Stimulated activated CD4-positive, alpha-beta T cell treated with anti-CD3 and anti-CD28 coated beads, Interleukin-1b, Interleukin-23, amount 100 ng/mL, for 4 hours (primary cell): ENCODE results near the gene TXNRD1.
"Not testable (repeated sequence)": the region's sequence is repeated elsewhere in the genome, so short reads cannot be mapped to it uniquely, and the experiment has no call there.

Experiments
- DNase-seq, 2 donors: peaks; one replicate each; pipeline ENCODE4 v3.0.0-alpha.2; 2020; ENCODE audit warnings: low read depth in 2 of 2

The TXNRD1 gene

DNA sequence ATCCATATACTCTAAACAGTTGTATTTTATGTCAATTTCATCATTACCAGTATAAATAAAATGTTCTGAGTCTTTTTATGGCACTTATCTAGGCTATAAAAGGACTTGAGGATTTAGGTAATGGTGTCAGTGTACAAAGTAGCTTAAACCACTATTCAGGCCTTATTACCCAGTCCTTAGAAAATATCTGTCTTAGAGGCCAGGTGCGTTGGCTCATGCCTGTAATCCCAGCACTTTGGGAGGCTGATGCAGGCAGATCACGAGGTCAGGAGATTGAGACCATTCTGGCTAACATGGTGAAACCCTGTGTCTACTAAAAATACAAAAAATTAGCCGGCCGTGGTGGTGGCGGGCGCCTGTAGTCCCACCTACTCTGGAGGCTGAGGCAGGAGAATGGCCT lies 112.7 kb downstream of the TXNRD1 start:
- not testable (repeated sequence) for DNase-seq

DNA sequence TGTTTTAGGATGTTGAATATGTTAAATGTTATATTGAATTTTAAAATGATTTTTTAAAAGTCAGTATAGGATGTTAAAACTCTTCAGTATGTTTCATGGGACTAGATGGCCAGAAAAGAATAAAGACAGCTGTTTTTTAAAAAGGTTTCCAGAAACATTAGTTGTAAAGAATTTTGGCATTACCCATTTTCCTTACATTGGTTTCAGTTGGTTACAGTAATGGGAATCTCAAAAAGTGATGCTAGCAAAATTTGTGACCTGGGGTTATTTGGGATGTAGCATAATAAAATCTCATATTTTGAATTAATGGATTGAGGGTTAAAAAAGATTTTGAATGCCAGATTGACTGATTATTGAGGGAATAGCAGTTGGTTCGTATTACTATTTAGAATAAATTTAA lies 113.2 kb downstream of the TXNRD1 start:
- no peak for DNase-seq

DNA sequence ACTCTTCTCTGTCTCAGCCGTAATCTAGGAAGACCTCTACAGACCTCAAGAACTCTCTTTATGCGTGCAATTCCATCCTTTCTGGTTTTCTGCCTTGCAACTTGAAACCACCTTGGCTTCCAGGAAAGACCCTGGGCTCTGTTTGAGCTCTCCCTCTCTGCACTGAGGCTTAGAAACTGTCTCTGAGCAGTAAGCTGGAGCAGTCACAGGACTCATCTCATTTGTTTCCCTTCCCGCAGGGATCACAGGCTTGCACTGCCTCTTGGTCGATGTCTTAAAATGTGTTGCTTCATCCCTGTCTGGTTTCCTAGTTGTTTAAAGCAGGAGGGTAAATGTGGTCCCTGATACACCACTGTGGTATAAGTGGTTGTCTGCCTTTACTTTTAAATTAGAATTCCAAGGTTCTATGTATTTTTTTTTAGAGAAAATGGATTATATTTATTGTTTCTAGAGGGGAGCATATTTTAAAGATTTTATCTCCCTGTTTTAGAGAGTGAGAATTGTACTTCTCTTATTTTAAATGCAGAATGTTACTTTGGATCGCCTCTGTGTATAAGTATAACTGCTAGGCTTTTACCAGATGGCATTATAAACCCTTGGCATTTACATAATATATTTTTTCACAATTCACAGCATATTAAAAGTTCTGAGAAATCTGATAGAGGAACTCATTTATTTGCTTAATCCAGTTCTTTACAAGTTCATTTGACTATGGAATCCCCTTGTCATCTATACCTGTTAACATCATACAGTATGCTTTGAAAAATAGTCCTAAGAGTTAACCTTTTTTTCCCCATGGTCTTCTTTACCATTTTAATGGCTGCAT lies 114.3 kb downstream of the TXNRD1 start:
- no peak for DNase-seq

DNA sequence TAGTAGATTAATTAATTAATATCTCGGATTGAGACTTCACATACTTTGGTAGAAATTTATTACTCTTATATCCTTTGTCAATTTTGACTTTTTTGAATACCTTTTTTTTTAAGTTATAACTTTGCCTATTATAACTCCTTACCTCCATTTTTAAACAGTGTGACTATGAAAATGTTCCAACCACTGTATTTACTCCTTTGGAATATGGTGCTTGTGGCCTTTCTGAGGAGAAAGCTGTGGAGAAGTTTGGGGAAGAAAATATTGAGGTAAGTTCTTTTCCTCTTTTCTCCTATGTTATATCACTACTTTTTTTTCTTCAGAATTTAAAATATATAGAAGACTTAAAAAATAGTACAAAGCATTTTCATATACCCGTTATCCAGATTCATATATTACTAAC lies 115.8 kb downstream of the TXNRD1 start:
- no peak for DNase-seq

DNA sequence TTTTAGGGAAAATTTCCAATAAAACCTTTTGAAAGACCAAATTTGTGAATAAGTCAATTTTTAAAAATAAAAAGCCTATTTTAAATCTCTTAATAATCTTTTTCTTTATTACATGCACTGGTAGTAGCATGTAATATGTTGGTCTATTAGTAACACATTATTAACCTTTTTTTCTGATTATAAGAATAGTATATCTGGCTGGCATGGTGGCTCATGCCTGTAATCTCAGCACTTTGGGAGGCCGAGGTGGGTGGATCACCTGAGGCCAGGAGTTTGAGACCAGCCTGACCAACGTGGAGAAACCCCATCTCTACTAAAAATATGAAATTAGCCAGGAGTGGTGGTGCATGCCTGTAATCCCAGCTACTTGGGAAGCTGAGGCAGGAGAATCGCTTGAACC lies 116.7 kb downstream of the TXNRD1 start:
- DNase-seq: not testable (repeated sequence)

DNA sequence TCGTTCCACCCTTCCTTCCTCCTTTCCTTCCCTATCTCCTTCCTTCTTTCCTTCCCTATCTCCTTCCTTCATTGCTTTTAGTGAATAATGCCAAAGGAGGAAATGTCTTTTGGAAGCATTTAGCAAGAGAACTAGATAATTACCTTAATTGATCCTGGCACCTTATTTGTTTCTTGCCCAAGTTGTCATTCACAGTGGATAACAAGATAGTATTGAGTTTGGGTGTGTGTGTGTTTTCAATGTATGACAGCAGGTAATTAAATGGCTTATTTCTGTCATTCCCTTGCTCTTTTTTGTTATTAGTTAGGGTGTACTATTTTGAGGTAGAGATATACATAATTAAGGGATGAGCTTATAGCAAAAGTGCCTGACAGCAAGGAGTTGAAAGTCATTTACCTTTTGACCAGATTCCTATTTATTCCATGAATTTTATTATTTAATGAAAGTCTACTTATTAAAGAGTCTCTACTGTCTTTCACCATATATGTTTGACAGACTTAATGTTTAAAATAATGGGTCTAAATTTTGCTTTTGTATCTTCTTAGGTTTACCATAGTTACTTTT lies 118.2 kb downstream of the TXNRD1 start:
- DNase-seq: no peak

DNA sequence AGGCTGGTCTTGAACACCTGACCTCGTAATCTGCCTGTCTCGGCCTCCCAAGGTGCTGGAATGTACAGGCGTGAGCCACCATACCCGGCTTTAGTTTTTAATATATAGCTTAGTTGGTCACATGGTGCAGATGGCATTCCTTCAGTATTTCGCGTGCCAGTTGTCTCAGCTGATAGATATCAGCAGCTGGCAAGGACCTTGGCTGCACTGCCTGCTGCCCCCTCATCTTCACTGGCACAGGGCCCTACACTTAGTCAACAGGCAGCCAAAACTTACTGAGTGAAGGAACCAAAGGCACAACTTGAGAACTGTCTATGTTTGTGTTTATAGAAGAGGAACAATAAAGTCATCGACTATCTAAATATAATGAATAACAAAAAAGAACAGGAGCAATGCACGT lies 119.0 kb downstream of the TXNRD1 start:
- DNase-seq: no peak

DNA sequence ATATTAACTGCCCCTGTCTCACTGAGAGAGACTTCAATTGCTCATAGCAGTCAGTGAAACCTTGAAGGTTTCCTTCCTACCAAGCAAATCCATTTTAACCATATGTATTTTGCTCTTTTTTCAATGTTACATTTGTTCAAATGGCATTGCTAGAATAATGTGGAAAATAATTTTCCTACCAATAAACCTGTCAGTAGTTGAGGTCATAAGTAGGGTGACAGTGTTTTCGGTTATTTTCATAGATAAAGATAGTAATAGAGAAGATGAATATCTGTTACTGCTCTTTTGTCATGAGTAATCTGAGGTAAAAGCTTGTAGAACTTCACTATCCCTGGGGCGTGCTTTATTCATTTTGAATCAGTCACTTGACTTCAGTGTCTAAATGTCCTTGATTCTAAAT lies 120.5 kb downstream of the TXNRD1 start:
- no peak for DNase-seq

DNA sequence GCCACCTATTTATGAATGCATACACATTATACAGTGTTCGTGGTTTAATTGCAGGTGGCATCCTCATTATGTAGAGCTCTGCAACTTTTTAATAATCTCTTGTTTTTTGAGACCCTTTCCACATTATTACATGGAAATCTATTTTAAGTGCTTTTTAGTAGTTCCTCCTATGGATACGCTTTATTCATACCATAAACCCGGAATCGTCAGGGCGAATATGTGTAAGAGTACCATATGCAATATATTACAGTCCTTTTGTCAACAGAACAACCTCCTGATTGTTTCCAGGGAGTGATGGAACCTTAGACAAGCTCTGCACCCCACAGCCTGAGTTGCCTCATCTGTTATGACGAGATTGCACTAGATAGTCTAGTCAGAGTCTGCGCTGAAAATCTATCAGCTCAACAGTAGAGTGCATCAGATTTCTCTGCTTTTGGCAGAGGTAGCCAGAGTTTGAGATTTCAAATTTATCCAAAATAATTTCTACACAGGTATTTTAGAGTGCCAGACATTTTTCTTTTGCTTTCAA lies 121.5 kb downstream of the TXNRD1 start:
- no peak for DNase-seq

DNA sequence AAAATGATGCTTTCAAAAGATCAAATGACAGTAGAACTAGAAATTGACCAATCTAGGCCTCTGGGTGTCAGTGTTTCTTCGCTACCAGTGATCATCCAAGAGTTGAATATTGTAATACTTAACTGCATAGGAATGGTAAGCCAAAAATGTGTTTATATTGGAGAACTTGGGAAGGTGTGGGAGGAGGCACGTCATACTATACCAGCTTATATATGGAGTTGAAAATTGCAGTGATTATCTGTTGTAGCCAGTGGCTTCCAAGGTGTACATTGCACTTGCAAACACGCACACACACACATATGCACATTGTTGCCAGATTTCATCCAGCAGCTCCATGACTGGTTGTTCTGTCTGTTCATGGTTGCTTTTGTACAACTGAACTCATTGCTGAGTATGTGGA lies 124.1 kb downstream of the TXNRD1 start:
- DNase-seq: no peak

DNA sequence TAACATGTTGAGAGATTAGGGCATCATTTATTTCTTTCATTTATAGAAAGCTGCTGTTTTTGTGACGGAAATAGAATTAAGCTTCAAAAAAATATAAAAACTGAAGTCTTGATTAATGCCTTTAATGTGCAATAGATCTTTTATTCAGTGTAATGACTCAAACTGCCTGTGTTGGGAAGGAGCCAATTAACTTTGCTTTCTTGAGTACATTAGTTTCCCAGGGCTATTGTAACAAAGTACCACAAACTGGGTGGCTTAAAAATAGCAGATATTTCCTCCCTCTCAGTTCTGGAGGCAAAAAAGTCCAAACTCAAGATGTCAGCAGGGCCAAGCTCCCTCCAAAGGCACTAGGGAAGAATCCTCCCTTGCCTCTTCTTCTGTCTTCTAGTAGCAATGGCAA lies 124.6 kb downstream of the TXNRD1 start:
- DNase-seq: no peak

DNA sequence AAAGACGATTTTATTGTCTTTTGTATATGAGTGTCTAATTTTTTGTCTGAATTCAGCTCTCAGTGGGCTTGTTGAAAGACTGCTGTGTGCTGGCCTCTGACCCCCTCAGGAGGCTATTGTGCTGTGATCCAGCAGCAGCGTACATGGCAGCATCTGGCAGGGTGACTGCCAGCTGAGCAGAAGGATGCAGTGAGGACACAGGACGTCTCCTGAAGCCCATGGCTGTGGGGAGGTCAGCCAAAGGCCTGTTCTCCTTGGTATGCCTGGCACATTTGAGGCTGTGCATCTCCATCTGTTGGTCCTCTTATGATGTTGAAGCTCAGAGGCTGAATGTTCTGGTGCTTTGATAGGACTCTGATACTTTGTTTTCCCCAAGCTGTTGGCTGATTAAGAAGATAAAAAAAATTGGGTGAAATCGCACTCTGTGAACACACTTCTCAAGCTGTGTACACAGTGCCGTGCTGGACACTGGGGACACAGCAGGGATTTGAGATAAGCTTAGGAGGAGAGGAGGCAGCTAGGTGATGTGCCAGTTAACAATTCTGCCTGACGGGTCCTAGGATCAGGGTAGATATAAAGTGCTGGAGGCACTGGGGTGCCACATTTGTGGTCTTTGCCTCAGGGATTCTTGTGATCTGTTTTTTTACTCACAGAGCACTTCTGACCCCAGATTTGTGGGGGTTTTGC lies 125.5 kb downstream of the TXNRD1 start:
- no peak for DNase-seq

DNA sequence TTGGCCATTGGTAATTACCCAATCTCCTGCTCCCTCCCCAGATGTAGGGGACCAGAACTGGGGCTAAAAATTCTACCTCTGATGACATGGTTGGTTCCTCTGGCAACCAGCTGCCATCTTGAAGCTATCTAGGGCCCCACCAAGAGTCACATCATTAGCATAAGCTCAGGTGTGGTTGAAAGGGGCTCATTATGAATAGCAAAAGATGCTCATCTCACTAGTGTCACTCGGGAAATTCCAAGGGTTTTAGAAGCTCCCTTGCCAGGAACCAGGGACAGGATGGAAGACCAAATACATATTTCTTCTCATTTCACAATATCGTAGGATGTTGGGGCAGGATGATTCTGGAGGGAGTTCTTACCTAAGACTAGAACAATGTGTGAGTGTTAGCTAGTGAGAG lies 126.6 kb downstream of the TXNRD1 start:
- DNase-seq: no peak

DNA sequence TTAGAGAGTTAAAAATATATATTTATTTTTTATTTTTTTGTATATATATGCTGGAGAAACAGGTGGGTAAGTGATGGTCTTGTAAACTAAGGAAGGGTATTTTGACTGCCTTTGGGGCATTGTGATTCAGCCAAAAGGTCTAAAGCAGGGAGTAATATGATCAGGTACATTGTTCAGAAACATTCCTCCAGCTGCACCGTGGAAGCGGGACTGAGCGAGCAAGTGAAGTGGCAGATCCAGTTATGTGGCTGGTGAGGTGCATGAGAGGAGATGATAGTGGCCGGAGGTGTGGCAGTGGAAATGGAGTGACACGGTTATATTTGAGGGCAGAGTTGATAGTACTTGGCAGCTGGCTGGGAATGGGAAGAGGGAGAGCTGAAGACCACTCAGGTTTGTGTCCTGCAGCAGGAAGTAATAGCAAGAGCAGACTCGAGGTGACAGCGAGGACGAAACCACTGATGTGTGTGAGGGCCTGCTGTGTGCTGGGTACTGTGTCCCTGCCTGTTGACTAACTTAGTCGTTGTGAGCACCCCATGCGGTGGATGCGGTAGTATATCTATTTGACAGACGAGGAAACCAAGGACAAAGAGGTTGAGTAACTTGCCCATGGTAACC lies 127.2 kb downstream of the TXNRD1 start:
- no peak for DNase-seq

DNA sequence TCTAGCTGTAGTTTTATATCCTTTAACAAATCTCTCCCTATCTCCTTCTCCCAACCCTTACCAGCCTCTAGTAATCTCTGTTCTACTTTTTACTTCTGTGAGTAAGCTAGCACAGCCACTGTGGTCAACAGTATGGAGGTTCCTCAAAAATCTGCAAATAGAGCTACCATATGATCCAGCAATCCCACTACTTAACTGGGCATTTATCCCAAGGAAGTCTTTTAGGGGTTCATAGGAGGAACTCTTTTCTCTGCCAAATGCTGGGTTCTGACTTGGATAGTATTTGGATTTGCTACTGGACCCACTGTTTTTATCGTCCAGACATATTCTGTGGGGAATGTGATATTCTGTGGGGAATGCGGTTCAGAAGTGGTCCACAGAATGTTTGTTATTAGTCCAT lies 129.1 kb downstream of the TXNRD1 start:
- DNase-seq: no peak

DNA sequence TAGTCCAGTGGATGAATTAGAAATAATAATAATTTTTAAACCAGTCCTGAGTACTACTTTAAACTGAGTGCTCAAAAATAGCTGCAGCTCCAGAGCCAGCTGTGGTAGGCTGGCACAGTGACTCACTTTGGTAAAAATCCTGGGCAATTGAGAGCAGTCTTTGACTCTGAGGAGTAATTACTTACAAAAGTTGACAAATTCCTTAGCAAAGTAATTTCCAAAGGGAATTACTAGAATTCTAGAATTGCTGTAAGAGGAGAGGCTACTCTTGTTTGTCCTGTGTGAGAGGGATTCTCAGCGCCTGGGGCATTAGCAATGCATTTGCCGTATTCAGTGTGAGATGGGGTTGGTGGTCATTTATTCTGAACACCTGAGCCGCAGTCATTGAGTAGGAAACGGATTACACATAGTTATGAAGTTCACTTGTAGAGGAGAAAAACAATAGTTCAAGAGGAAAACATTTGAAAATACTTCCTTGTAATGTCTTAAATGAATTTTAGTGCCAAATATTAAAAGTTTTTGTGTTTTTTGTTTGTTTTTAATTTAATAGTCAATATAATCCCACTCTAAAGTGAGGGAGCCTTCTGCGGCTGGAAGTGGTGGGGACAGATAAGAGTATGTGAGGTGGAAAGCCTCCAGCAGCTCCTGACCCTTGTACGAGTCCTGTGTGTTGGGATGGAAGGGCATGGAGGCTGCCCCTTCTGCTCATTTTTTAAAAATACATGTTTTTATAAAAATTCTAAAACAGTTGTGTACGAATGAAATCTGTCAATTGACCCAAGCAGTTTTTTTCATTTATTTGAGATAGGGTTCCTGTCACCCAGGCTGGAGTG lies 129.9 kb downstream of the TXNRD1 start:
- DNase-seq: no peak

DNA sequence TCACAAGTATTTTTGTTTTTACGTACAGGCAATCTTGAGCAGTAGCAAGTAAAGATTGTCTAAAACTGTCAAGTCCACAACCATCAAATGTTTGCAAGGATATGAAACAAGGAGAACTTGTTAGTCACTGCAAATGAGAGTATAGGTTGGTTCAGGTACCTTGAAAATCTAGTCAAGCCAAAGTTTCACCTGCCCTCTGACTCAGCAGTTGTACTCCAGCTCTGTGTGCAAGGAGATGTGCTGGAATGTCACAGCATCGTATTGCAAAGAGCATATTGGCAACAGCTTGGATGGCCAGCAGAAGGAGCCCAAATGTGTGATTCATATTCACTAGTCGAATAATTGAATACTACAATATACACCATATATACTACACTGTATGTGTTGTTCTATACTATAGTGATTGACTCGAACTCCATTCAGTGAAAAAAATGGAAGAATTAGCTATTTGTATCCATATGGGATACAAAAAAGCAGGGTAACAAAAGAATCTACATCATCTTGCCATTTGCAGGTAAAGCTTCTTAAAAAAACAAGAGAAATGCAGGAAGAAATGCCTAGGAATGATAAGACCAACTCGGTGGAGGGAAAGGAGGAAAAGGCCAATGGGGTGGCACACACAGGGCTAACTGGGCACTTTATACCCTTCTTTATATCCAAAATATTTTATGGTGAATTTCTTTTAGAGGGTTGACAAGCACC lies 131.9 kb downstream of the TXNRD1 start:
- no peak for DNase-seq

DNA sequence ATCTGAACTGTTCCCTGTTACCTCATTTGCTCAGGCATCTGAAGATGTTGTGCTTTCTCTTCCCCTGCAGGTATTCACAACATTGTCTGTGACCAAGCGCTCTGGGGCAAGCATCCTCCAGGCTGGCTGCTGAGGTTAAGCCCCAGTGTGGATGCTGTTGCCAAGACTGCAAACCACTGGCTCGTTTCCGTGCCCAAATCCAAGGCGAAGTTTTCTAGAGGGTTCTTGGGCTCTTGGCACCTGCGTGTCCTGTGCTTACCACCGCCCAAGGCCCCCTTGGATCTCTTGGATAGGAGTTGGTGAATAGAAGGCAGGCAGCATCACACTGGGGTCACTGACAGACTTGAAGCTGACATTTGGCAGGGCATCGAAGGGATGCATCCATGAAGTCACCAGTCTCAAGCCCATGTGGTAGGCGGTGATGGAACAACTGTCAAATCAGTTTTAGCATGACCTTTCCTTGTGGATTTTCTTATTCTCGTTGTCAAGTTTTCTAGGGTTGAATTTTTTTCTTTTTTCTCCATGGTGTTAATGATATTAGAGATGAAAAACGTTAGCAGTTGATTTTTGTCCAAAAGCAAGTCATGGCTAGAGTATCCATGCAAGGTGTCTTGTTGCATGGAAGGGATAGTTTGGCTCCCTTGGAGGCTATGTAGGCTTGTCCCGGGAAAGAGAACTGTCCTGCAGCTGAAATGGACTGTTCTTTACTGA lies 132.9 kb downstream of the TXNRD1 start:
- DNase-seq: no peak

DNA sequence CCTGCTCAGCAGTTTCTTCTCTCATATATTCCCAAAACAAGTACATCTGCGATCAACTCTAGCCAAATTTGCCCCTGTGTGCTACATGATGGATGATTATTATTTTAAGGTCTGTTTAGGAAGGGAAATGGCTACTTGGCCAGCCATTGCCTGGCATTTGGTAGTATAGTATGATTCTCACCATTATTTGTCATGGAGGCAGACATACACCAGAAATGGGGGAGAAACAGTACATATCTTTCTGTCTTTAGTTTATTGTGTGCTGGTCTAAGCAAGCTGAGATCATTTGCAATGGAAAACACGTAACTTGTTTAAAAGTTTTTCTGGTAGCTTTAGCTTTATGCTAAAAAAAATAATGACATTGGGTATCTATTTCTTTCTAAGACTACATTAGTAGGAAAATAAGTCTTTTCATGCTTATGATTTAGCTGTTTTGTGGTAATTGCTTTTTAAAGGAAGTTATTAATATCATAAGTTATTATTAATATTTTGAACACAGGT lies 133.5 kb downstream of the TXNRD1 start:
- no peak for DNase-seq
